GM19438 (cell line): ENCODE data around the gene NKD1.

ENCODE experiments used
- ATAC-seq: cut with Tn5 transposase; IDR thresholded peaks from one replicate; pipeline ENCODE4 v1.9.1; 2021; ENCODE audit warnings: low read depth; ENCODE audit not compliant: unreplicated experiment

Gene NKD1

DNA sequence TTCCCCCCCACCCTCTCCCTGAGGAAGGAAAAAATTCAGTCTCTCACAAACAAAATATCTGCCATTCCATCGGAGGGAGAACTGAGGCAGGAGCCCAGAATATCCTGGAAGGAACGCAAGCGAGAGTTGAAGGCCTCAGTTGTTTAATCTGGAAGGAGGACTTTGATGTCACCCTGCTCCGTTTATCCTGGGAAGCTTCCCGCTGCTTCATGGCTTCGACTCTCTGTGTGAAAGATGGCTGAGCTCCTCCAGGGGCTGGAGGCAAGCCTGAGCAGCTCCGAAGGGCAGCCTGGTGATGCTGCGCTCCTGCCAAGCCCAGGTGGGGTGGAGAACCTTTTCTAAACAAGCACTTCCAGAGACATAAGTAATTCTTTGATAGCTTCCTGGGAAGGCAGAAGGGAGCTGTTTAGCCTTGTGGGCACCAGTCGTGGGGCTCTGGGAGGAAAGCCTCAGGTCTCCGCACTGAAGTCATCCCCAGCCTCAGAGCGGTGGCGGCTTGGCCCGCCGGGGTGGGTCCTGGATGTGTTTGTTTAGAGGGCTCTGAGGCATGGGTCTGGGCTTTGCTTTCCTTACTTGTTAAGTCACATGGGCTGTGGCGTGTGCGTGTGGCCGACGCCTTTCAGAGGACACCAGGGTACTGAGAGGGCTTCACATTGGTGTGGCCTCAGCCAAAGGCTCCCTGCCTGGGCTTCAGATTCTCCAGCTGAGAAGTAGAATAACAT lies 7.9 kb downstream of the NKD1 start:
- ATAC-seq: no peak

GRCh38 chr16:50557046-50557445 lies 8.8 kb downstream of the NKD1 start:
- no peak for ATAC-seq

GRCh38 chr16:50558913-50559312 lies 10.7 kb downstream of the NKD1 start:
- no peak for ATAC-seq

DNA sequence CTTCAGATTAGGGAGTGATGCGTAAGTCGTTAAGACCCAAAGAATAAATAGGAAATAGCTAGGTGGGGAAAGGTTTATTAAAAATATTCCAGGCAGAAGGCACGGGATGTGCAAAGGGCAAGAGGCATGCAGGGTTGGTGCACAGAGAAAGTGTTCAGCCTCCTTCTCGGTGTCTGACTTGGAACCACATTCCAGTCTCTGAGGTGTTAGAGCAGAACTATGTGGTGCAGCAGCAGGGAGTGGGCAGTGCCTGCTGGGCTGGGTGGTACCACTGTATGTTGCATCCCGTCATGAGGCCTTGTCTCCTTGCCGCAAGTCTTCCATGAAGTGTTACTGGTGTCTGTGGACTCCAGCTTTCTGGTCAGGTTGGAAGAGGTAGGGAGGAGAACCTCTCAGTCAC lies 11.1 kb downstream of the NKD1 start:
- ATAC-seq: no peak

DNA sequence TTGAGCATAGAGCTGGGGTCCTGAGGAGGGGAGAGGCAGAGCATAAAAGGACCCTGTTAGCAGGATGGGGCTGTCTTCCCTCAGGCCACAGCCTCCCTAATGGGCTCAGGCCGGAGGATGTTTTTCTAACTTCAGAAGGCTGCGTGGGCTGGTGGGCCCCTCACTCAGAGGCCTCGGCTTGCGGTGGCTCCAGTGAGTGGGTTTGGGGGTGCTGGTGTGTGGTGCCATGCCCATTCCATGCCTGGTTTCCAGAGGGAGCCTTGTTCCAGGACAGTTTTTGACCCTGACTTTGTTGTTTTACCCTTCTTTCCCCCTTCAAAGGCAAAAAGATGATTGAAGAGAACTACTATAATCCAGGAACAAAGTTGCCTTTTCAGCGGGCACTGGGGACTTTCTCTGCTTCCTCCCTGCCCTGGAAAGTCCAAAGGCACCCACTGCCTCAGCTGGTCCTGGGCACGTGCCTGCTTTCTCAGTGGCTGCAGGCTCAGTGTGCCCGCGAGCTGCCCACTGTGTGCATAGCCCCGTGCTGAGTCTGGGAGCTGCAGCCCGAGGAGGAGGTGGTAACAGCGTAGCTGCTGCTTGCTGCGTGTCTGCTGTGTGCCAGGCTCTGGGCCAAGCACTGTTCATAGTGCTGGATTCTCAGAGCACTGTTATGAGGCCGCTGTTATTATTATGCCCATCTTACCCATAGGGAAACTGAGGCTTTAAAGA lies 11.8 kb downstream of the NKD1 start:
- ATAC-seq: no peak

DNA sequence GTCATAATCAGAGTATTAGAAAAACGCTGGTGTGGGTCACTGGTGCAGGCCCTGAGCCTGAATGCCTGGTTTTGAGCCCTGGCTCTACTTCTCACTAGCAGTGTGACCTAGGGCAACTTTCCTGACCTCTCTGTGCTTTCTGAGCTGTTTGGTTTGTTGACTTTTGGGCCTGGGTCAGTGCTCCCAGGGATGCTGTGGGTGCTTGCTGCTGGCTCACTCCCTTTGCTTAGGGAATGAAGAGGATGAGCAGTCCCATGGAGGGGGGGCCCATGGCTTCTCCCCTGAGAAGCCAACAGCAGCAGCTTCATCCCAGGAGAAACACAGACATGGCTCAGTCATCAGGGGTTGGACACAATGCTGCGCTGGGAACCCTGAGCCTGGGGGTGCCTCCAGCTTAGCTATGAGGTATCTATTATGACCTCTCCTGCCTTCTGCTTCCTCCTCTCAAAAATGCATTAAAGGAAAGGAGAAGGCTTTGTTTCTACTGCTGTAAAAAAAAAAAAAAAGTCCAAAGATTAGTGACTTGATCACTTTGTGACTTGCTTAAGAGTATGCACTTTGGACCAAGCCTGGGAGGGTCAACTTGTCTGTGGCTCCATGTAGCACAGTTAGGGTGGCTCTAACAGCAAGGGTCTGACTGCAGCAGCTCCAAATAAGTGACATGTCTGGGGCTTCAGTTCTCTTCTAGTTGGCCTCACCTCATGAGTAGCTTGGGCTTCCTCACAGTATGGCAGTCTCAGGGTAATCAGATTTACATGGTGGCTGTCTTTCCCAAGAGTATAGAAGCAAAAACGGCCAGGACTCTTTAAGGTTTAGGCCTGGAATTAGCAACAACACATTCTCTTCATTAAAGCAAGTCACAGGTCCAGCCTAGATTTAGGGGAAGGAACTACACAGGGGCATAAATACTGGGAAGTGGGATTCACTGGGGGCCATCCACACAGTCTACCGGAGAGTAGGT lies 13.0 kb downstream of the NKD1 start:
- no peak for ATAC-seq

- ATAC-seq: no peak
These were observed 14.5 kb downstream of the NKD1 start for GRCh38 chr16:50562657-50563056.

DNA sequence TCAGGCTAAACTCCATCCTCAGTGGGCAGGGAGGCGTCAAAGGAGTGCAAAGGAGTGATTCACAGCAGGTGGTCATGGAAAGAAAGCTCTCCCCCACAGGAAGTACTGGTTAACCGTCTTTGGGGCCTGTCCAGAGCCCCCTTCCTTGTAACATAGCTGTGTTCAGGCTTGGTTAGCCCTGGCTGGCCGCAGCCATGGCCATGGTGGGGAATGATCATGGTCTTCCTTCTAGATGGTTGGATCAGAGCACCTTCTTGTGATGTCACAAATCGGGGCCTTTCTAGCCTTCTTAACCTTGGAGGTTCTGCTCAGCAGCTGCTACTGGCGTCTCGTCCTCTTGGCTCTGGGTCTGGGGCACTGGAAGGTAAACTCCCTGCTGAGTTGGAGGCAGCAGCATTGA lies 15.8 kb downstream of the NKD1 start:
- no peak for ATAC-seq

DNA sequence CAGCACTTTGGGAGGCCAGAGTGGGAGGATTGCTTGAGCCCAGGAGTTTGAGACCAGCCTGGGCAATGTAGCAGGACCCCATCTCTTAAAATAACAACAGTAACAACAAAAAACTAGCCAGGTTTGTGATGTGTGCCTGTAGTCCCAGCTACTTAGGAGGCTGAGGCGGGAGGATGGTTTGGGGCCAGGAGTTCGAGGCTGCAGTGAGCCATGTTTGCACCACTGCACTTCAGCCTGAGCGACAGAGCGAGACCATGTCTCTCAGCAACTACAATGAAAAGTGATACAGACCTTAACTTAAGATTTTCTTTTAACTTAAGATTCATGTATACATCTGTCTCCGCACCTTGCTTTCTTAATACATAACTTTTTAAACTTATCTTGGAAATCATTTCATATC lies 17.2 kb downstream of the NKD1 start:
- no peak for ATAC-seq

DNA sequence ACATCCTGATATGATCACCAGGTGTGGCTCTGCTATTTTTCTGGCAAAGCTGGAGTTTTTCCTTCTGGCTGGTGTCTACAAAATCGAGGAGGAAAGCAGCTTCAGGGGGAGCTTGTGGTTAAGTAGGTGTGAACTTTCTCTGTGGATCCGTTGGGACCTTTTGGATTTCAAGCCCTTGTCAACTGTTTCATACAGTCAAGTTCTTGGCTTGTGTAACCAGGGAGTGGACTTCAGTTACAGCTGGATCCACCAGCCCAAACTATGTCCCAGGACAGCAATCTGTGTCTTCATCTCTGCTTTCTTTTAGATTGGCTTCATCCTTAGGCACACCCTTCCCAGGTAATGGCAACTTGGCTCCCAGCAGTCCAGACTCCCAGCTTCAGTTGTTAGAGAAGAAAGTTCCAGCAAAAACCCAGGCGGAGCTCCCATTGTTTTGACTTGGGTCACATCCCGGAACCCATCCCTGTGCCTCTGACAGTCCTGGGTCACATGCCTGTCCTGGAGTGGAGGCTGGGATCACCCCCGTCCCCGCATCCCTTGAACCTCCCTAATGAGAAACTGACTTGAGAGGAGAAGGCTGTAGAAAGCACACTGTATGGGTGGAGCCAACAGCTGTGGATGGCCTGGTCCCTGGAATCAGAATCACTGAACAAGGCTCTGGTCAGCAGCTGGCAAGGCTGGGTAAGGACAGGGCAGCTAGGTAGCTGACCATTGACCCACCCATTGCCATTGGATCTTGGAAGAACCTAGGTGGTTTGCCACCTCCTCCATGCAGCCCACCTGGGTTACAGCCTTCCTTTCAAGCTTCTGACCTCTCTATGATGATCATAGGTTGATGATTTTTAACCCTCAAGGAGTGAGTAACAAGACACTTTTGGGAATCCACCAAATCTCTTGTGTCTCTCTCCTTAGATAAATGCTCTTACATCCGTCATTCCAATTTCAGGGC lies 18.1 kb downstream of the NKD1 start:
- ATAC-seq: no peak

DNA sequence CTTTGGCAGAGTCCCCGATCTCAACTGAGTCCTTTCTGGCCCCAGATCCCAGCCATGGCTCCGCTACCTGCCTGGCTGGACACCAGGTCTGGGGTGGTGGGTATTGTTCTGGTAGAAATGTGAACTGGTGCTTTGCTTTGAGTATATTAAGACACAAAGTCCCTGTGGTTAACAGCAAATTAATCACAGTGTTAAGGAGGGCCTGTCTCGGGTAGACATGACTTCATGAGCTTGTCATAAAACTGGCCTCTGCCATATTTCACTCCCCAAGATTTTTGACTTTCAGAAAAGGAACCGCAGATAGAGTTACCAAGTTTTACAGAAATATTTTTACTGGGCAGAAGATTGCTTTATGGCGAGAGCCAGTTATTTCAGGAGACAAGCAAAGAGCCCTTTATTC lies 19.5 kb downstream of the NKD1 start:
- no peak for ATAC-seq

DNA sequence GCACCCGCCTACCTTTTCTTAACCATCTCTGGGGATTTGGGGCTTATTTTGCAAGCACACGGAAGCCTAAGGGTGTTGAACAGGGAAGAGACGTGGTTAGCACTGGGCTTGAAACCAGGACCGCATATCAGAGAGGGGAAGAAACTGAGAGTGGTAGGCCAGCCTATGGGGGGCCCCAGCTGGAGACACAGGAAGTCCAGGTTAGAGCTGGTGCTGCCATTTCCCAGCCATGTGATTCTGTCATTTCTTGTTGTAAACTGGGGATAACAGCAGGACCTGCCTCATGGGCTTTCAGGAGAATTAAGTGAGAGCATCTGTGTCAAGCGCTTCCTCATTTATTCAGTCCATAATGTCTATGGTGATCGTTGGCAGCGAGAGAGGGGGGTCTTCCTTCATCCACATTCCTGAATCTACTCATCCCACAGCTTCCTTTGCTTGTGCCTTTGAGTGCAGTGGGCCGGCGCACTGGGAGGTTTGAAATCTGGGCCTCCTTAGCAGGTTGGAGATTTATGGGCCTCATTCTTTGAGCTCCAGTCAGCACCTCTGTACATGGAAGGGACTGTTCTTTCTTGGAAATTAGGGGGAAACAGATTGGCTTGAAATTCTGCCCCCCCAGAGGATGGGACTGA lies 20.1 kb downstream of the NKD1 start:
- peak; percentile 98 for ATAC-seq

- no peak for ATAC-seq
These were observed 22.2 kb downstream of the NKD1 start for GRCh38 chr16:50570354-50570753.

DNA sequence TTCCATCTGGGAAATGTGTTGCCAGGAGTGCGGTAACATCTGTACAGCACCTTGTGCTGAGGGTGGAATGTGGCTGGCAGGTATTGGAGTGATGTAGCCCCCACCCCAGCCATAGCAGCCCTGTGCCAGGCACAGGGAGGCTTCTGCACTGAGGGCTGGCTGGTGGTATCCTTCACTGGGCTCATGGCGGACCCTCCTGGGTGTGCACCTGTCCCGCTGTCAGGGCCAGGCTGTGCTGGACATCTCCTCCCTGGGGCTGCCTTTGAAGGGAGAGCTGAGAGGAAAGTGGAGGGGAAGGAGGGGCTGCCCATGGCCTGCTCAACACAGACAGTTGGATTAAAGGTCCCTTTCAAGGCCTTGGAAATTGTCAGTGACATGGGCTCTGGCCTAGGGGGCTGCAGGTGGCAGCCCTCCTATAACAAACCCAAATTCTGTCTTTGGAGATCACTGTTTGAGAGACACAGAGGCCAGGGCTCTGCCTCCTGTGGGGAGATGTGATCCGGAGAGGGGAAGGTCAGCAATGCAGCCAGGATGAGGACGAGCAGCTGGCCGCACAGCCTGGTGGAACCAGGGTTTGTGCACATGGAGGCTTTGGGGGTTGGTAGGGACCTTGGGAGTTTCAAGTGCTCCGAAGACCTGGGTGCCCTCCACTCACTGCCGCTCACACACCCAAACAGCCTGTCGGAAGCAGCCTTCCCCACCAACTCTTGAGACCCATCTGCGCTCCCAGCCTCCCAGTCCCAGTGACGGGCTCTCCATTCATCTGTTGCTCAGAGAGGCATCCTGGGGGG lies 22.8 kb downstream of the NKD1 start:
- ATAC-seq: no peak

- ATAC-seq: no peak
These were observed 23.6 kb downstream of the NKD1 start for GRCh38 chr16:50571786-50572185.

- no peak for ATAC-seq
These were observed 24.5 kb downstream of the NKD1 start for GRCh38 chr16:50572700-50573099.

DNA sequence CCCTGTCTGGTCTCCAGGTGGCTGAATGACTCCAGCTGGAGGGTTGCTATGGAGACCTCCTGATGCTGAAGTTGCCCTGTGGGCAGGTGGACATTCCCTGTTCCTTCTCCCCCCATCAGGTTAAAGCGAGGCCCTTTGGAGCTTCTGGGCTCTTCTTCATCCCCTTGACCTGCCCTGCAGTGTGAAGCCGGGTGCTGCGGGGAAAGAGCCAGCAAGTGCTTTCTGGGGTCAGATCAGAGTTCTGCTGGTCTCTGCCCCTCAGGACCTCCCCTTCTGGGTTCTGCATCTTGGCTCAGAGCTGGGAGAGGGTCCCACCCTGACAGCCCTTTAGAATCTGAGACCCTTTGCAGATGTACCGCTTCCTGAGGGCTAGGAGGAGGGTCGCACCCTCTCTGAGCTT lies 25.1 kb downstream of the NKD1 start:
- ATAC-seq: no peak

DNA sequence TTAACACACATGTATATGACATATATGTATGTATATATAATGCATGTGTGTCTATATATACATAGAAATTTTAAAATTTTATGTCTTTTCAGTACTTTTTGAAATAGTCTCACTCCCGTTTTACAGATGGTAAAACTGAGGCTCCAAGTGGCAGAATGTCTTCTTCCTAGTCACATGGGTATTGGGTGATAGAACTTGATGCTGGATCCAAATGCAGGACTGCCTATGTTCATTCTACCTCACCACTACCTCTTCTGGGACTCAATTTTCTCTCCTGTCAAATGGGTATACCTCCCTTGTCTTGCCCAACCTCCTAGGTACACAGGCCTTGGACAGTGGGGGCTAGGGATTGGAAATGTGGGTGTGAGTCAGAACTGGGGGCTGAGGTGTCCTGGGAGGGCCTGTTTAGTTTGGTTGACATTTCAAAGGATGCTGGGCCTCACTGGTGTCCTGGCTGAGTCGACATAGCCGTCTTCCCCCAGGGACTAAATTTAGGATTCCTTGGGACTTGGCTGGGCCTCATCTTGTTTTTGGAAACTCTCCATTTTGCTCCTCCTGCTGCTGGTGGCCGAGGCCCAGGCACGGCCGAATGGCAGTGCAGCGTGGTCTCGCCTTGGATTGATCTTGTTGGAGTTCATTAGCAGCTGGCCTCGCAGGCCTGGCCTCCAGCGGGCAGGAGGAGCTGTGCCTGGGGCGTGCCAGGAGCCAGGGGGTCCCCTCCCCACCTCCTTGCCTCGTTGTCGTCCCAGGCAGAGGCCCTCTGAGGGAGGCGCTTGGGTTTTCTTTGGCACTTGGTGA lies 25.9 kb downstream of the NKD1 start:
- no peak for ATAC-seq
